PC-3 (cell line): Measurements from ENCODE around the gene SFTPB.

Source experiments
- CTCF ChIP-seq: fragments of 300-600 bp; sonication (generic); conservative IDR thresholded peaks from 2 replicates; pipeline ENCODE4 v1.5.1; 2017; ENCODE audit warnings: antibody characterized with exemption, low read depth, mild to moderate bottlenecking, low read length
- EZH2 ChIP-seq: fragments of 300-600 bp; sonication (generic); IDR thresholded peaks from one replicate; pipeline ENCODE4 v1.6.1; 2017; ENCODE audit warnings: antibody characterized with exemption, mild to moderate bottlenecking, low read length; ENCODE audit not compliant: unreplicated experiment
- EZH2phosphoT487 ChIP-seq: fragments of 300-600 bp; sonication (generic); IDR thresholded peaks from 2 replicates; pipeline ENCODE4 v1.6.1; 2018; ENCODE audit warnings: mild to moderate bottlenecking, antibody characterized with exemption, low read length, borderline replicate concordance

GRCh38 chr2:85663594-85664565 is 4.1 kb downstream of the SFTPB start:
- TF ChIP-seq CTCF (no peak), EZH2phosphoT487 (no peak), EZH2 (no peak)
